H9 (cell line): Measurements from ENCODE around the gene XCR1. TPM values are rescaled to one million over a fixed set of nuclear protein-coding genes. Genes with fewer than 3 reads are reported as not detected.

Experiments used
- DNase-seq: peaks from one replicate; pipeline ENCODE4 v3.0.0-alpha.2; 2017
- H2AFZ ChIP-seq: one replicate; pipeline ENCODE4 v1.6.1; 2013; ENCODE audit warnings: mild to moderate bottlenecking, low read length, control low read depth, moderate library complexity
- H2AK5ac ChIP-seq: 2 replicates; pipeline ENCODE4 v1.6.1; 2013; ENCODE audit warnings: low read length, control low read depth, mixed read lengths; ENCODE audit not compliant: insufficient read length
- H2BK120ac ChIP-seq: one replicate; pipeline ENCODE4 v1.6.1; 2013; ENCODE audit warnings: low read depth, mild to moderate bottlenecking, low read length, control low read depth, inconsistent platforms; ENCODE audit not compliant: poor library complexity, severe bottlenecking
- H2BK12ac ChIP-seq: 2 replicates; pipeline ENCODE4 v1.6.1; 2013; ENCODE audit warnings: low read length, control low read depth, mixed read lengths, low read depth; ENCODE audit not compliant: insufficient read length
- H2BK15ac ChIP-seq: 2 replicates; pipeline ENCODE4 v1.6.1; 2013; ENCODE audit warnings: low read depth, low read length, control low read depth
- H2BK20ac ChIP-seq: one replicate; pipeline ENCODE4 v1.6.1; 2013; ENCODE audit warnings: low read depth, mild to moderate bottlenecking, low read length, control low read depth, inconsistent platforms; ENCODE audit not compliant: poor library complexity, severe bottlenecking
- H2BK5ac ChIP-seq: 2 replicates; pipeline ENCODE4 v1.6.1; 2013; ENCODE audit warnings: low read length, control low read depth, mixed read lengths; ENCODE audit not compliant: insufficient read length
- H3K14ac ChIP-seq: 2 replicates; pipeline ENCODE4 v1.6.1; 2013; ENCODE audit warnings: low read length, control low read depth; ENCODE audit not compliant: insufficient read depth
- H3K18ac ChIP-seq: 2 replicates; pipeline ENCODE4 v1.6.1; 2013; ENCODE audit warnings: low read depth, mild to moderate bottlenecking, mixed read lengths, low read length, control low read depth; ENCODE audit not compliant: insufficient read length
- H3K23ac ChIP-seq: 2 replicates; pipeline ENCODE4 v1.6.1; 2013; ENCODE audit warnings: low read length, control low read depth, mixed read lengths, low read depth; ENCODE audit not compliant: insufficient read length
- H3K23me2 ChIP-seq: 2 replicates; pipeline ENCODE4 v1.6.1; 2013; ENCODE audit warnings: low read depth, mild to moderate bottlenecking, mixed read lengths, low read length, control low read depth; ENCODE audit not compliant: insufficient read length, poor library complexity, severe bottlenecking
- H3K27ac ChIP-seq: 2 replicates; pipeline ENCODE4 v1.5.1; 2013; ENCODE audit warnings: low read length, control low read depth, mixed read lengths, low read depth; ENCODE audit not compliant: insufficient read length
- H3K27me3 ChIP-seq: 2 replicates; pipeline ENCODE4 v1.6.1; 2013; ENCODE audit warnings: low read length, control low read depth, inconsistent platforms; ENCODE audit not compliant: insufficient read depth
- H3K4ac ChIP-seq: 2 replicates; pipeline ENCODE4 v1.6.1; 2013; ENCODE audit warnings: low read depth, mild to moderate bottlenecking, control low read depth, inconsistent platforms, low read length, moderate library complexity
- H3K4me1 ChIP-seq: 2 replicates; pipeline ENCODE4 v1.6.1; 2013; ENCODE audit warnings: low read length, control low read depth, inconsistent platforms; ENCODE audit not compliant: insufficient read depth
- H3K4me2 ChIP-seq: 2 replicates; pipeline ENCODE4 v1.6.1; 2013; ENCODE audit warnings: low read length, control low read depth, mixed read lengths; ENCODE audit not compliant: insufficient read length, insufficient read depth
- H3K56ac ChIP-seq: 2 replicates; pipeline ENCODE4 v1.6.1; 2013; ENCODE audit warnings: low read depth, mild to moderate bottlenecking, mixed read lengths, low read length, control low read depth; ENCODE audit not compliant: insufficient read length
- H3K79me1 ChIP-seq: 2 replicates; pipeline ENCODE4 v1.6.1; 2013; ENCODE audit warnings: low read depth, mild to moderate bottlenecking, moderate library complexity, low read length, control low read depth, inconsistent platforms; ENCODE audit not compliant: insufficient read depth, poor library complexity, severe bottlenecking
- H3K79me2 ChIP-seq: 2 replicates; pipeline ENCODE4 v1.6.1; 2013; ENCODE audit warnings: low read length, control low read depth, inconsistent platforms; ENCODE audit not compliant: insufficient read depth
- H3K9ac ChIP-seq: 2 replicates; pipeline ENCODE4 v1.6.1; 2013; ENCODE audit warnings: low read length, control low read depth, mixed read lengths; ENCODE audit not compliant: insufficient read length; ENCODE audit errors: extremely low read depth
- H3K9me3 ChIP-seq: one replicate; pipeline ENCODE4 v1.6.1; 2013; ENCODE audit warnings: low read depth, low read length, inconsistent platforms; ENCODE audit not compliant: control insufficient read depth
- H3T11ph ChIP-seq: one replicate; pipeline ENCODE4 v1.6.1; 2013; ENCODE audit warnings: mild to moderate bottlenecking, low read length, control low read depth, inconsistent platforms
- H4K20me1 ChIP-seq: one replicate; pipeline ENCODE4 v1.6.1; 2013; ENCODE audit not compliant: control insufficient read depth, insufficient read length, insufficient read depth
- H4K5ac ChIP-seq: 2 replicates; pipeline ENCODE4 v1.6.1; 2013; ENCODE audit warnings: low read depth, mild to moderate bottlenecking, mixed read lengths, low read length, control low read depth; ENCODE audit not compliant: insufficient read length
- H4K8ac ChIP-seq: replicated peaks from 2 replicates; pipeline ENCODE4 v1.6.1; 2013; ENCODE audit warnings: low read length, control low read depth, mixed read lengths, low read depth; ENCODE audit not compliant: insufficient read length
- H4K91ac ChIP-seq: 2 replicates; pipeline ENCODE4 v1.6.1; 2013; ENCODE audit warnings: low read depth, mild to moderate bottlenecking, moderate library complexity, mixed read lengths, low read length, control low read depth; ENCODE audit not compliant: insufficient read length
- H3K27ac Mint-ChIP-seq, 3 experiments: 2 replicates in 2 of 3; 3 replicates in 1 of 3; pipeline ENCODE4 v1.8.0; 2020 to 2021; ENCODE audit warnings: mixed read lengths in 3 of 3, mild to moderate bottlenecking in 1 of 3, moderate library complexity in 1 of 3
- H3K27me3 Mint-ChIP-seq: 2 replicates; pipeline ENCODE4 v1.8.0; 2021; ENCODE audit warnings: low read depth, mild to moderate bottlenecking, moderate library complexity, mixed read lengths
- H3K36me3 Mint-ChIP-seq, 3 experiments: 2 replicates in 2 of 3; 3 replicates in 1 of 3; pipeline ENCODE4 v1.8.0; 2020 to 2021; ENCODE audit warnings: low read depth in 3 of 3, mixed read lengths in 3 of 3; ENCODE audit not compliant: insufficient read depth in 1 of 3
- H3K4me1 Mint-ChIP-seq, 2 experiments: 2 replicates each; pipeline ENCODE4 v1.8.0; 2020; ENCODE audit warnings: mixed read lengths in 2 of 2
- H3K4me3 Mint-ChIP-seq, 2 experiments: 2 replicates in 1 of 2; 3 replicates in 1 of 2; pipeline ENCODE4 v1.8.0; 2020 to 2021; ENCODE audit warnings: mild to moderate bottlenecking in 2 of 2, mixed read lengths in 2 of 2, moderate library complexity in 1 of 2
- H3K9me3 Mint-ChIP-seq, 2 experiments: 2 replicates in 1 of 2; 3 replicates in 1 of 2; pipeline ENCODE4 v1.8.0; 2020; ENCODE audit warnings: mild to moderate bottlenecking in 2 of 2, mixed read lengths in 2 of 2, moderate library complexity in 1 of 2
- WGBS: extraction: QIAGEN DNeasy Blood & Tissue Kit; methylation state at CpG from one replicate; pipeline ENCODE4 v1.1.7; 2013; ENCODE audit warnings: missing lambda C conversion rate, low lambda C conversion rate, mixed read lengths; ENCODE audit not compliant: insufficient read length; ENCODE audit errors: extremely low coverage; 5-methylcytosine and 5-hydroxymethylcytosine counted together
- total RNA-seq: library from RNA; stranded (reverse); gene quantifications from 2 replicates; pipeline ENCODE4 v1.2.1, GENCODE V29; 2021
- TF ChIP-seq, protein P1 (sequence below): fragments of 200-600 bp; sonication (generic); conservative IDR thresholded peaks from 3 replicates; pipeline ENCODE4 v1.8.0; 2021; ENCODE audit warnings: antibody characterized with exemption, mild to moderate bottlenecking

The XCR1 gene
- total RNA-seq, 1 experiment from 2014 or later: not detected

DNA sequence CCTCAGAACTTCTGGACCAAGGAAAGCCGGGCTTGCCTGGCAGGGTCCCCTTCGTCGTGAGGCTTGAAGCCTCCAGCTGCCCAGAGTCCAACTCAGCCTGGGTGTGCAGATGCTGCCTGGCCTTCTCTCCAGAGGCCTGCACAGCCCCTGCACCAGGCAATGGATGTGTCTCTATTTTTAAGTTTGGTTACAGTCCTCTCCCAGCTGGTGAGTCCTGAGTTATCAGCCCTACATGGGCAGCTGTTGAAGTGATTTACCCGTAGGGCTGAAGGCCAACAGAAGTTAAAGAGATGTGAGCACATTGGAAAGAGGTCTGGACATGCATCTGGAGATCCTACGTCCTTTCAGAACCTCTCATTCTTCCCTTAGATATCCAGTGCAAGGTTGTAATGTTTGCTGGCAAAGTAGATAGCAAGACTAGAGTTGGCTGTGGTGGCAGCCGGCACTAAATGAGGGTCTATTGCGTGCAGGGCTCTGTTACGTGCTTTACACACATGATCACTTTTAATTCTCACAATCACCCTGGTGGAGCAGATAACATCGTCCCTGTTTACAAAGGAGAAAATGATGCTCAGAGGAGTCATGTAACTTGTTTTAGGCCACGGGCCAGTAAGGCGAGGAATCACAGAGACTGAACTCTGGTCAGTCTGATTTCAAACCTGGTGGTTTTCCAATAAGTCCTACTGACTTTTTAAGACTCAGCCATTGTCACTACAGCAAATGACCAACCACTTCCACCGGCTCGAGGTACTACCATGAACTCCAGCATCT is 41.6 kb downstream of the XCR1 start:
- peaks cover 2% of the 10 kb centered on the region; the same call in 1 of the 2 replicates for H3K4me1 ChIP-seq
- H3K9me3 Mint-ChIP-seq: no peaks in the 10 kb centered on the region
- H4K91ac ChIP-seq: no peak overlapping the region
- H2BK15ac ChIP-seq: no peak overlapping the region
- H3K4ac ChIP-seq: no peak overlapping the region
- H3K23ac ChIP-seq: no peak overlapping the region
- no peak overlapping the region for H2BK12ac ChIP-seq
- H3K27ac ChIP-seq: no peak overlapping the region
- H3K79me1 ChIP-seq: peaks cover 6% of the 10 kb centered on the region
- H3K14ac ChIP-seq: no peak overlapping the region; the same call in 1 of the 2 replicates
- no peak overlapping the region for H3T11ph ChIP-seq
- H3K18ac ChIP-seq: no peak overlapping the region
- no peaks in the 10 kb centered on the region for H3K27me3 Mint-ChIP-seq
- no peak overlapping the region for H2AK5ac ChIP-seq
- no peak overlapping the region for H2BK5ac ChIP-seq
- H3K79me2 ChIP-seq: no peaks in the 10 kb centered on the region; the same call in none of the 2 replicates
- no peak overlapping the region for H2BK120ac ChIP-seq
- H3K4me2 ChIP-seq: no peak overlapping the region
- H3K36me3 Mint-ChIP-seq: peaks cover 7 to 42% (median 27%) of the 10 kb centered on the region in 3 experiments
- H3K27me3 ChIP-seq: no peaks in the 10 kb centered on the region
- no peaks in the 10 kb centered on the region for H3K23me2 ChIP-seq
- H4K5ac ChIP-seq: no peak overlapping the region
- no peak overlapping the region for H2AFZ ChIP-seq
- no peak overlapping the region for H3K4me3 Mint-ChIP-seq
- TF ChIP-seq, protein P1, sequence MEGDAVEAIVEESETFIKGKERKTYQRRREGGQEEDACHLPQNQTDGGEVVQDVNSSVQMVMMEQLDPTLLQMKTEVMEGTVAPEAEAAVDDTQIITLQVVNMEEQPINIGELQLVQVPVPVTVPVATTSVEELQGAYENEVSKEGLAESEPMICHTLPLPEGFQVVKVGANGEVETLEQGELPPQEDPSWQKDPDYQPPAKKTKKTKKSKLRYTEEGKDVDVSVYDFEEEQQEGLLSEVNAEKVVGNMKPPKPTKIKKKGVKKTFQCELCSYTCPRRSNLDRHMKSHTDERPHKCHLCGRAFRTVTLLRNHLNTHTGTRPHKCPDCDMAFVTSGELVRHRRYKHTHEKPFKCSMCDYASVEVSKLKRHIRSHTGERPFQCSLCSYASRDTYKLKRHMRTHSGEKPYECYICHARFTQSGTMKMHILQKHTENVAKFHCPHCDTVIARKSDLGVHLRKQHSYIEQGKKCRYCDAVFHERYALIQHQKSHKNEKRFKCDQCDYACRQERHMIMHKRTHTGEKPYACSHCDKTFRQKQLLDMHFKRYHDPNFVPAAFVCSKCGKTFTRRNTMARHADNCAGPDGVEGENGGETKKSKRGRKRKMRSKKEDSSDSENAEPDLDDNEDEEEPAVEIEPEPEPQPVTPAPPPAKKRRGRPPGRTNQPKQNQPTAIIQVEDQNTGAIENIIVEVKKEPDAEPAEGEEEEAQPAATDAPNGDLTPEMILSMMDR: no peak
- H3K9ac ChIP-seq: no peak overlapping the region
- peak overlapping the region; percentile 26 for H4K8ac ChIP-seq
- H3K56ac ChIP-seq: no peak overlapping the region
- H3K4me1 Mint-ChIP-seq: peaks cover 10 to 13% of the 10 kb centered on the region in 2 experiments
- no peak for DNase-seq
- H4K20me1 ChIP-seq: no peaks in the 10 kb centered on the region
- peak overlapping the region in 1 of 3 experiments; percentile 90; a peak in 2 of 7 replicates for H3K27ac Mint-ChIP-seq
- no CpG with 5 or more reads among the region's 13 CpGs for WGBS
- no peak overlapping the region for H2BK20ac ChIP-seq
- no peaks in the 10 kb centered on the region for H3K9me3 ChIP-seq
